ENCODE data around the gene STPG3. TPM values are rescaled to one million over a fixed set of nuclear protein-coding genes. Genes with fewer than 3 reads are reported as not detected.

STPG3 gene
- total RNA-seq, 2 donors from 2014 or later: not detected

DNA sequence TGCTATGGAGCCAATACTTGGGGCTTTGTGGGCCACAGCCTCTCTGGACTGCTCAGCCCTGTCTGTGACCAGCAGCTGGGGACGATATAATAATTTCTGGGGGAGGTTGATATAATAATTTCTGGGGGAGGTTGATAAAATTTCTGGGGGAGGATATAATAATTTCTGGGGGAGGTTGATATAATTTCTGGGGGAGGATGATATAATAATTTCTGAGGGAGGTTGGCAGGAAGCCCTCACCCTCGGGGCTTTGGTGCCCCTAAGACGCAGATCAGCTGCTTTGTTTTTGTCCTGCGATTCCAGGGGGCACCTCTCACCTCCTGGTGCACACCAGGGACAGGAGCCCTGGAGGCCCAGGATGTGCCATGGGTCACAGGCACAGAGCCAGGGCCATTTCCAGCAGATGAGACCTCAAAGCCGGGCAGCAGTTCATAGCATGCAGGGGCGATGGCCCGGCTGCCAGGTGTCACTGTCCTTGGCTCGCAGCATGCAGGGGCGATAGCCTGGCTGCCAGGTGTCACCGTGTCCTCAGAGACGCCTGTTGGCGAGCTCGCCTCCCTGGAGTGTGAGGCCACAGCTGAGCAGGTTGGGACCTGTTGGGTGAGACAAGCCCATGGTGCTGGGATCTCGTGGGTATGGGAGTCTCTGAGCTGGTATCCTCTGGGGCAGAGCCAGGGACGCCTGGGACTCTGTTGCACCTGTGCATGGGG is 22.7 kb downstream of the STPG3 start:
- intact Hi-C loops (cut with DNase I): no loop called here
- DNase-seq (ENCODE audit: low spot score): no peak

DNA sequence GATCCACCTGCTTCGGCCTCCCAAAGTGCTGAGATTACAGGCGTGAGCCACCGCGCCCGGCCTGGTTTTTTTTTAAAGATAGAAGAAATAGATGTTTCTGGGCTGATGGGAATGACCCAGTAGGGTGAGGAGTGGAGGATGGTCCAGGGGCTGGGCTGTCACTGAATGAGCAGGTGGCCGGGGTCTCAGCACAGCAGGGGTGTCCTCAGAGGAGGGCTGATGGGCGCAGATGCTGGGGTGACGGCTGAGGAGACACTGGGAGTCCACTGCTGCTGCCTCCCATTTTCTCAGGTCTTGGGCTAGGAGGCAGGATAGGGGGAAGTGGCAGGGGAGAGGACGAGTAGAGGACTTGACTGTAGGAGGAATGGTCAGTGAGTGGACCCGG is 24.1 kb downstream of the STPG3 start:
- intact Hi-C loops (cut with DNase I): no loop called here
- DNase-seq (ENCODE audit: low spot score): no peak

DNA sequence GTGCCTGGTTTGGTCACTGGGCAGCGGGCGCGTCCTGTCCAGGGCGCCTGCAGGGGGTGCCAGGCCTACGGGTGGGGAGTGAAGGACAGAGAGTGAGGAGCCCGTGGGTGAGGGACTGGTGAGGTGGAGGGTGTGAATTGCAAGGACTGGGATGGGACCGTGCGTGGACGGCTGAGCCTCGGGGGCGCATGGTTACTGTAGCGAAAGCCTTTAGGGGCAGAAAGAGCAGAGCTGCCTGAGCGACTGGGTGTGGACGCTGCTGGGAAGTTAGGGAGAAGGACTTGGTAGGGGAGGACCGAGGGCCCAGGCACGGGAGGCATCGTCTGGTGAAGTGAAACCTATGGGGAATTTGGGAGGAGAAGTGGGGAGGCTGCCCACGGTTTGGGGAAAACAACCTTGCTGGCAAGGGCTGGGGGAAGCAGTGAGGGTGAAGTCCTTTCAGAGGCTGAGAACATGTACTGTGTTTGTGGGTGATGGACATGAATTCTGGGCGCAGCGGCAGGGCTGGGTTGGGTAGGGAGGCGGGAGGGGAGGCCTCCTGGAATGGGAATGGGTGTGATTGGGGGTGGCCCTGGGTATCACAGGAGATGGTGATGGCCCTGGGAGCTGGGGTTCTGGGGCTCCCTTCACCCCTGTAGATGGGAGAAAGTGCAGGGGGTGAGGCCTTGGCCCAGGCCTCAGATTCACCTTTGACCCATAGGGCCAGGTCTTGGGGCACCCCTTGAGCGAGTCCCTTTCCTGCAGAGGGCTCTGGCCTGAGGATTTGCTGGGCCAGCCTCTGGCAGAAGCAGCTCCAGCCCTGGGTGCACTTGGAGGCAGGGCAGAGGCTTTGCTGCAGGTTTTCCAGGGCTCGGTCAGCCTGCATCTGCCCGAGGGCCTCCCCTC is 24.7 kb downstream of the STPG3 start:
- intact Hi-C loops (cut with DNase I): no loop called here
- no peak for DNase-seq (ENCODE audit: low spot score)

- no peak for DNase-seq (ENCODE audit: low spot score)
- intact Hi-C loops (cut with DNase I): no loop called here
Measured at GRCh38 chr9:137276473-137277328, 25.6 kb downstream of the STPG3 start.

- peak; percentile 95 for DNase-seq (ENCODE audit: low spot score)
- intact Hi-C loops (cut with DNase I): no loop called here
Measured at GRCh38 chr9:137277329-137278041, 26.4 kb downstream of the STPG3 start, which contains the start of gene TOR4A. TSS of gene TOR4A (plus strand) at chr9:137277726. CDS start at chr9:137278690, 964 bp downstream.

- intact Hi-C loops (cut with DNase I): no loop called here
- no peak for DNase-seq (ENCODE audit: low spot score)
Measured at GRCh38 chr9:137278061-137278701, 27.1 kb downstream of the STPG3 start.

GRCh38 chr9:137278721-137279711 is 27.9 kb downstream of the STPG3 start:
- intact Hi-C loops (cut with DNase I): no loop called here
- no peak for DNase-seq (ENCODE audit: low spot score)

GRCh38 chr9:137279741-137280473 is 28.8 kb downstream of the STPG3 start:
- DNase-seq (ENCODE audit: low spot score): no peak
- intact Hi-C loops (cut with DNase I): no loop called here

GRCh38 chr9:137280474-137281344 is 29.6 kb downstream of the STPG3 start:
- no peak for DNase-seq (ENCODE audit: low spot score)
- intact Hi-C loops (cut with DNase I): no loop called here

DNA sequence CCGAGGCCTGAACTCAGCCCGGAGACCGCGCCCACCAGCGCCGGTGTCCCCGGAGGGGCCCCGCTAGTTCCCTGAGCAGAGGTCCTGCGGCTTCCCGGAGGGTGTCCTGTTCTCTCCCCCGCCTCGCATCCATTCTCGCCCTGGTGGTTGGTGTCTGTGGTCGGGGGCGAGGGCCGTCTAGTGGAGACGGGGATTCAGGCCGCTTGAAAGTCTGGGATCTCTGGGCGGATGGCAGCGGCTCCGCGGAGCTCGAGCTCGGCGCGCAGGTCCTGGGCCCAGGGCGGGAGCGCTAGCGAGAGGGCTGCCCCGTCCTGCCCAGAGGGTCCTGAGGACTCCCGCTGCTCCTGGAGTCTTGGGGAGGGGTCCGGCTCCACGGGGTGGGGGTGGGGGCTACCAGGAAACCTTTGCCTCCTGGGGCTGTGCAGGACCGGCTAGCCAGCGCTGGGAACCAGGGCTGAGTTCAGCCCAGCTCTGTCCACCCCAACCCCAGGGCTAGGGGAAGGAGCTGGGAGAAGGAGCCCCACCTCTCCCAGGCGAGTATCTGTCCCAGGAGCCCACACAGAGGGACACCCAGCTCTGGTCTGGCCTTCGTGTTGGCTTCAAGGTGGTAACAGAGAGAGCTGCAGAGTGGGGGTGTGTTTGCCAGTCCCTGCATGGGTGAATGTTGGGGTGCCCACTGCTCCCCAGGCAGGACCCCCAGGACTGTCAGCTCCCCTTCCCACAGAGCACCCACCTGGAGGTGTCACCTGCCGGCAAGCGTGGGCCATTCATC is 30.4 kb downstream of the STPG3 start:
- DNase-seq (ENCODE audit: low spot score): no peak
- intact Hi-C loops (cut with DNase I): no loop called here

DNA sequence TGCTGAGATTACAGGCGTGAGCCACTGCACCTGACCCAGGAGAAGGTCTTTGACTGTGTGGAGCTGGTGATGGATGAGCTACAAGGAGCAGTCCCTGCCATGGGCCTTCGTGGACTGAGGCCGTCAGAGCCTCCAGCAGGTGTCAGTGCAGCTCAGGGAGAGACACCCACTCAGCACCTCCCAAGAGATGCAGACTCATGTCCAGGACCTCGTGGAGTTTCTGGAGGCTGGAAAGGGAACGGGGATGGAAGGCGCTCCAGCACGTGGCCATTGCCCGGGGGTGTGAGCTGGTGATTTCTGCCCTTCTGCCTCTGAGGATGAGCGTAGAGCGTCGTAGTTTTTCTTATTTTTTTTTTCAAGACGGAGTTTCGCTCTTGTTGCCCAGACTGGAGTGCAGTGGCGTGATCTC is 35.9 kb downstream of the STPG3 start:
- DNase-seq (ENCODE audit: low spot score): no peak
- intact Hi-C loops (cut with DNase I): no loop called here

DNA sequence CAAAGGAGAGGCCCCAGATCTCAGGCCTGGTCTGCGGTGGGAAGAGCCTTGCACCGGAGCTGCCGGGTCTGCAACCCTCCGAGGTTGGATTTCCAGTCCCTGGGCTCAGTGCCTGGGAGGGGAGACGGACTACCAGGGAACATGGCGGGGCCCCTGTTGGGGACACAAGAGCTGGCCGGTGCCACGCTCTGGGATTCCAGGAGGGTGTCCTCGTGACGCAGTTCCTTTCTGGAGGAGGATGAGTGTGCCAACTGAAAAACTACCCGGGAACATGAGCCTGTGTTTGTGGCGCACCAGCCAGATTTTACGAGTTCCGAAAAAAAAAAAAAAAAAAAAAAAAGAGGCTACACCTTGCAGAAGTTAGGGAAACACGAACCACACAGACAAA is 42.0 kb downstream of the STPG3 start:
- no peak for DNase-seq (ENCODE audit: low spot score)
- intact Hi-C loops (cut with DNase I): no loop called here

DNA sequence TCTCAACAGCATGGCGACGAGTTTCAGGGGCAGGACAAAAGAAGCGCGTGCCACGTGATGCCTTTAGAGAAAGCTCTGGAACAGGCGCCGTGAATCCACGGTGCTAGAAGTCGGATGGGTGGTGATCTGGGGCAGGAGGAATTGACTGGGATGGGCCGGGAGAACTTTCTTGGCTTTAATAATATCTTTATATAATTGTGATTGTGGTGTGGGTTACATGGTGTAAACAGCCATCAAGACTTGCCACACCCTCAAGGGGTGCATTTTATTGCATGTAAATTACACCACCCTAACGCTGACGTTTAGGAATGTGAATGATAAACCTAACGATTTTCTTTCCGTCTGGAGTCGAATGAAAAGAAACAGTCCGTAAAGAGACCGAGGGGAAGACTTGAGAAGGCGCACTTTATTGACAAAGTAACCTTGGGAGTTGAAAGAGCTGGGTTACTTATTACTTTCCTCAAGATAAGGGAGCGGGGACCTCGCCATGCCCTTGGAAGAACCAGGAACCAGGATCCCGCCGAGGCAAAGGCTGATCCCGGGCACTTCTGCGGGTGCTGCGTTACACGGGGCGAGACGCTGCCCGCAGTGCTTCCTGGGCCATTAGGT is 42.5 kb downstream of the STPG3 start:
- intact Hi-C loops (cut with DNase I): no loop called here
- DNase-seq (ENCODE audit: low spot score): no peak

- intact Hi-C loops (cut with DNase I): no loop called here
- DNase-seq (ENCODE audit: low spot score): no peak
Measured at GRCh38 chr9:137294091-137294680, 43.1 kb downstream of the STPG3 start.

All from posterior vena cava (tissue), 2 donors.